Caco-2 (cell line): ENCODE results near the gene PARD3. TPM values are rescaled to one million over a fixed set of nuclear protein-coding genes. Genes with fewer than 3 reads are reported as not detected.

Source experiments
- BruUV-seq: library from RNA; stranded (reverse); fragments of 400-500 nt; replicated peaks from 2 replicates; lab custom pipeline; 2021; lab: Mats Ljungman, UMichigan
- CTCF ChIA-PET: fragments of 300-600 bp; sonication (Branson Sonifier 250); formaldehyde crosslinking; loops from one replicate; lab custom pipeline; 2022; ENCODE audit warnings: antibody characterized with exemption; lab: Charles Lee
- POLR2A ChIA-PET: fragments of 300-600 bp; sonication (Branson Sonifier 250); formaldehyde crosslinking; loops from one replicate; lab custom pipeline; 2022; ENCODE audit warnings: antibody characterized with exemption; lab: Charles Lee
- DNase-seq, 2 experiments: peaks; one replicate each; pipeline versions ENCODE4 v3.0.0 to v3.0.0-alpha.2; 2020 to 2022
- H3K27me3 ChIP-seq: replicated peaks from 2 replicates; pipeline ENCODE4 v1.6.0; 2011; ENCODE audit warnings: low read length; ENCODE audit not compliant: control insufficient read depth, insufficient read depth
- H3K36me3 ChIP-seq: 2 replicates; pipeline ENCODE4 v1.5.1; 2011; ENCODE audit warnings: low read length; ENCODE audit not compliant: control insufficient read depth, insufficient read depth
- H3K4me1 ChIP-seq: fragments of 250-450 bp; sonication (Bioruptor Pico); 2 replicates; pipeline ENCODE4 v1.5.1; 2020; ENCODE audit warnings: mild to moderate bottlenecking
- H3K4me3 ChIP-seq: 2 replicates; pipeline ENCODE4 v1.5.1; 2011; ENCODE audit warnings: low read depth, mild to moderate bottlenecking, control low read depth, low read length
- H3K9me3 ChIP-seq: fragments of 250-450 bp; sonication (Bioruptor Pico); 2 replicates; pipeline ENCODE4 v1.5.1; 2020; ENCODE audit warnings: mild to moderate bottlenecking, moderate library complexity
- H3K27ac Mint-ChIP-seq: one replicate; pipeline ENCODE4 v1.8.0; 2022; ENCODE audit warnings: mixed read lengths; ENCODE audit not compliant: unreplicated experiment
- H3K27me3 Mint-ChIP-seq: one replicate; pipeline ENCODE4 v1.8.0; 2022; ENCODE audit warnings: mixed read lengths; ENCODE audit not compliant: insufficient read depth, unreplicated experiment
- H3K36me3 Mint-ChIP-seq: one replicate; pipeline ENCODE4 v1.8.0; 2022; ENCODE audit warnings: mild to moderate bottlenecking, mixed read lengths; ENCODE audit not compliant: insufficient read depth, unreplicated experiment
- H3K4me1 Mint-ChIP-seq: one replicate; pipeline ENCODE4 v1.8.0; 2022; ENCODE audit warnings: low read depth, mixed read lengths; ENCODE audit not compliant: unreplicated experiment
- H3K4me3 Mint-ChIP-seq: one replicate; pipeline ENCODE4 v1.8.0; 2022; ENCODE audit warnings: mild to moderate bottlenecking, moderate library complexity, mixed read lengths; ENCODE audit not compliant: unreplicated experiment
- H3K9me3 Mint-ChIP-seq: one replicate; pipeline ENCODE4 v1.8.0; 2022; ENCODE audit warnings: mixed read lengths; ENCODE audit not compliant: unreplicated experiment
- intact Hi-C: fragments of 100-400 bp; cut with micrococcal nuclease; formaldehyde crosslinking; loops from one replicate; pipeline ENCODE4 v1.10.0; 2022; ENCODE audit not compliant: unreplicated experiment
- total RNA-seq: library from RNA; stranded (reverse); gene quantifications from 2 replicates; pipeline ENCODE4 v1.2.3, GENCODE V29; 2022
- TF ChIP-seq, protein P1 (sequence below), 2 experiments: fragments of 200-600 bp in 1 of 2; IDR thresholded peaks; 1 replicate in 1 of 2; 2 replicates in 1 of 2; pipeline versions ENCODE4 v1.5.1 to v1.8.0; 2011 to 2022; ENCODE audit warnings: antibody characterized with exemption in 1 of 2, control low read depth in 1 of 2, inconsistent platforms in 1 of 2, low read depth in 1 of 2, low read length in 1 of 2, mild to moderate bottlenecking in 1 of 2, moderate library complexity in 1 of 2; ENCODE audit not compliant: insufficient read depth in 1 of 2, severe bottlenecking in 1 of 2, unreplicated experiment in 1 of 2

PARD3 gene
- total RNA-seq, 1 experiment from 2014 or later: 80.7 TPM

DNA sequence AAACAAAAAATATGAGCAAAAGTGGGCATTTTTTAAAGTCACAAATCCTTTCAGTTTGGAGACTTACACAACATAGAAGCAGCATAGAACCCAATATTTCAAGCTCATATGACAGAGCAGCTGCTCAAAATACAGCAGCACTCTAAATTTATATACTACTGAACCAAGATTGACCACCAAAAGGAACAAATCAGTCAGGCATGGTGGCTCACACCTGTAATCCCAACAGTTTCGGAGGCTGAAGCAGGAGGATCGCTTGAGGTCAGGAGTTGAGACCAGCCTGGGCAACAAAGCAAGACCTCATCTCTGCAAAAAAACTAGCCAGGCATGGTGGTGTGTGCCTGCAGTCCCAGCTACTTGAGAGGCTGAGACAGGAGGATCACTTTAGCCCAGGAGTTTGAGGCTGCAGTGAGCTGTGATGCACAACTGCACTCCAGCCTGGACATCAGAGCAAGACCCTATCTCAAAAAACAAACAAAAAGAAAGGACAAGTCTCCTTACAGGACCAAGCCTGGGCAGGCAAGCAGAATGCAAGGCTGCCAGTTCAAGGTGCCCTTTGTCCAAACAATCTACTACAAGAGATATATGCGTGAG, 40.0 kb downstream of the PARD3 start:
- CTCF ChIA-PET: no interaction called here
- H3K27me3 ChIP-seq: no peaks in the 10 kb centered on the region
- no TSS peak for BruUV-seq

GRCh38 chr10:34773636-34774630, 41.2 kb downstream of the PARD3 start:
- Mint-ChIP-seq H3K27ac (no peak overlapping the region), H3K9me3 (no peaks in the 10 kb centered on the region), H3K4me1 (peaks cover 28% of the 10 kb centered on the region), H3K4me3 (no peak overlapping the region), H3K27me3 (no peaks in the 10 kb centered on the region), H3K36me3 (peaks cover 12% of the 10 kb centered on the region)
- no peak for DNase-seq
- intact Hi-C loops: no loop called here
- POLR2A ChIA-PET: no interaction called here
- no peaks in the 10 kb centered on the region for H3K9me3 ChIP-seq
- H3K4me1 ChIP-seq: peaks cover 16% of the 10 kb centered on the region; the same call in 1 of the 2 replicates
- H3K27me3 ChIP-seq: no peaks in the 10 kb centered on the region
- CTCF ChIA-PET: no interaction called here
- no peak overlapping the region for H3K4me3 ChIP-seq
- BruUV-seq: no TSS peak
- H3K36me3 ChIP-seq: no peaks in the 10 kb centered on the region
- TF ChIP-seq, protein P1, sequence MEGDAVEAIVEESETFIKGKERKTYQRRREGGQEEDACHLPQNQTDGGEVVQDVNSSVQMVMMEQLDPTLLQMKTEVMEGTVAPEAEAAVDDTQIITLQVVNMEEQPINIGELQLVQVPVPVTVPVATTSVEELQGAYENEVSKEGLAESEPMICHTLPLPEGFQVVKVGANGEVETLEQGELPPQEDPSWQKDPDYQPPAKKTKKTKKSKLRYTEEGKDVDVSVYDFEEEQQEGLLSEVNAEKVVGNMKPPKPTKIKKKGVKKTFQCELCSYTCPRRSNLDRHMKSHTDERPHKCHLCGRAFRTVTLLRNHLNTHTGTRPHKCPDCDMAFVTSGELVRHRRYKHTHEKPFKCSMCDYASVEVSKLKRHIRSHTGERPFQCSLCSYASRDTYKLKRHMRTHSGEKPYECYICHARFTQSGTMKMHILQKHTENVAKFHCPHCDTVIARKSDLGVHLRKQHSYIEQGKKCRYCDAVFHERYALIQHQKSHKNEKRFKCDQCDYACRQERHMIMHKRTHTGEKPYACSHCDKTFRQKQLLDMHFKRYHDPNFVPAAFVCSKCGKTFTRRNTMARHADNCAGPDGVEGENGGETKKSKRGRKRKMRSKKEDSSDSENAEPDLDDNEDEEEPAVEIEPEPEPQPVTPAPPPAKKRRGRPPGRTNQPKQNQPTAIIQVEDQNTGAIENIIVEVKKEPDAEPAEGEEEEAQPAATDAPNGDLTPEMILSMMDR (IDR thresholded peaks at IDR 0.05; ENCODE audit: insufficient read depth in 1 of 2, low read depth in 1 of 2, low read length in 1 of 2, severe bottlenecking in 1 of 2, unreplicated experiment in 1 of 2): no peak

More for the DNA sequence above, 40.0 kb downstream of the PARD3 start:
- intact Hi-C loops: no loop called here
- Histone ChIP-seq H3K4me3 (no peak overlapping the region), H3K9me3 (no peaks in the 10 kb centered on the region), H3K4me1 (peaks cover 7% of the 10 kb centered on the region; the same call in 1 of the 2 replicates), H3K36me3 (no peaks in the 10 kb centered on the region)
- H3K27ac Mint-ChIP-seq: no peak overlapping the region
- peaks cover 16% of the 10 kb centered on the region for H3K4me1 Mint-ChIP-seq
- POLR2A ChIA-PET: no interaction called here
- TF ChIP-seq, protein P1 (IDR thresholded peaks at IDR 0.05; ENCODE audit: insufficient read depth in 1 of 2, low read depth in 1 of 2, low read length in 1 of 2, severe bottlenecking in 1 of 2, unreplicated experiment in 1 of 2): no peak
- DNase-seq: no peak
- H3K9me3 Mint-ChIP-seq: no peaks in the 10 kb centered on the region
- H3K4me3 Mint-ChIP-seq: no peak overlapping the region
- H3K27me3 Mint-ChIP-seq: no peaks in the 10 kb centered on the region
- H3K36me3 Mint-ChIP-seq: peaks cover 7% of the 10 kb centered on the region

DNA sequence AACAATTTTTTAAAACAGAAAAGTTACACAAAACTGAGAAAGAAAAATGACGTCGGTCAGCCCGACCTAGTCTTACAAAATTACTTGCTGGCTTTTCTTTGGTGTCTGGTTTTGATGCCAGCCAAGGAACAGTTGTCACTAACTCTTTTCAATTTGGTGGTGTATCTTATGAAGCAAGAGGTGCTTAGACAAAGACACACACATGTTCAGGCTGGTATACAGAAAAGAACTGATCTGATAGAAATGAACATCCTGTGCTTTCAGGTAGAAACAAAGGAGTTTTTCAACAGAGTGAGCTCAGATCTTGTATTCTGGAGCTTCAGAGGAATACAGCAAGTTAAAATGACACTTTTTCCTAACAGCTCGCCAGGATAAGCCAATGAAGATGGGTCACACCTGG, 43.6 kb downstream of the PARD3 start:
- no peaks in the 10 kb centered on the region for H3K36me3 ChIP-seq
- H3K9me3 ChIP-seq: no peaks in the 10 kb centered on the region
- no peaks in the 10 kb centered on the region for H3K27me3 ChIP-seq
- peaks cover 46% of the 10 kb centered on the region for H3K4me1 Mint-ChIP-seq
- H3K27me3 Mint-ChIP-seq: no peaks in the 10 kb centered on the region
- no peaks in the 10 kb centered on the region for H3K9me3 Mint-ChIP-seq
- intact Hi-C loops: no loop called here
- no TSS peak for BruUV-seq
- H3K4me1 ChIP-seq: peaks cover 21% of the 10 kb centered on the region; the same call in 1 of the 2 replicates
- H3K4me3 Mint-ChIP-seq: no peak overlapping the region
- H3K4me3 ChIP-seq: no peak overlapping the region
- TF ChIP-seq, protein P1 (IDR thresholded peaks at IDR 0.05; ENCODE audit: insufficient read depth in 1 of 2, low read depth in 1 of 2, low read length in 1 of 2, severe bottlenecking in 1 of 2, unreplicated experiment in 1 of 2): no peak
- ChIA-PET POLR2A (no interaction called here), CTCF (interaction anchor here (0.6 to 1.7 kb wide), 2 partner anchors 45 to 452 kb away, joined by 3 read pairs; no protein-coding TSS in a partner anchor)
- no peak overlapping the region for H3K27ac Mint-ChIP-seq
- H3K36me3 Mint-ChIP-seq: peaks cover 12% of the 10 kb centered on the region
- no peak for DNase-seq
